B cell (primary cell): Measurements from ENCODE around the gene CCDC88C. TPM values are rescaled to one million over a fixed set of nuclear protein-coding genes. Genes with fewer than 3 reads are reported as not detected.

Source experiments
- ATAC-seq: fragments of 200-7000 bp; cut with Tn5 transposase; one replicate; pipeline ENCODE4 v1.10.0; 2021; ENCODE audit warnings: low read depth, mild to moderate bottlenecking, moderate number of reproducible peaks, moderate library complexity
- CTCF ChIA-PET: fragments of 350-600 bp; sonication (Branson Sonifier 250); formaldehyde crosslinking; loops from one replicate; lab custom pipeline; 2021; ENCODE audit warnings: antibody characterized with exemption, inconsistent platforms; lab: Charles Lee
- POLR2A ChIA-PET: fragments of 350-600 bp; sonication (Branson Sonifier 250); formaldehyde crosslinking; loops from one replicate; lab custom pipeline; 2021; ENCODE audit warnings: antibody characterized with exemption; lab: Charles Lee
- DNase-seq: peaks from one replicate; pipeline ENCODE4 v3.0.0; 2013
- H2AFZ ChIP-seq: 2 replicates; pipeline ENCODE4 v1.6.1; 2012; ENCODE audit warnings: mild to moderate bottlenecking, low read depth, low read length; ENCODE audit not compliant: insufficient read depth, poor library complexity, severe bottlenecking
- H3K27ac ChIP-seq, 2 donors: 1 replicate in 1 of 2; 2 replicates in 1 of 2; pipeline ENCODE4 v1.5.1; 2012 to 2013; ENCODE audit warnings: low read length in 2 of 2, mild to moderate bottlenecking in 2 of 2, moderate library complexity in 1 of 2
- H3K27me3 ChIP-seq, 4 experiments: fragments of 200-600 bp in 1 of 4; sonication (generic) in 1 of 4; replicated peaks in 1 of 4; 1 replicate in 2 of 4; 2 replicates in 2 of 4; pipeline versions ENCODE4 v1.6.1 to v1.7.0; 2013 to 2016; ENCODE audit warnings: low read length in 3 of 4, mild to moderate bottlenecking in 2 of 4, mixed read lengths in 1 of 4, moderate library complexity in 1 of 4; ENCODE audit not compliant: insufficient read depth in 4 of 4, control insufficient read depth in 3 of 4; ENCODE audit errors: control extremely low read depth in 1 of 4
- H3K36me3 ChIP-seq, 2 experiments: replicated peaks in 1 of 2; 1 replicate in 1 of 2; 2 replicates in 1 of 2; pipeline versions ENCODE4 v1.6.1 to v1.7.1; 2013; ENCODE audit warnings: low read length in 1 of 2; ENCODE audit not compliant: insufficient read depth in 2 of 2, control insufficient read depth in 1 of 2; ENCODE audit errors: control extremely low read depth in 1 of 2, extremely low read depth in 1 of 2
- H3K4me1 ChIP-seq, 2 donors: fragments of 200-600 bp in 1 of 2; sonication (generic) in 1 of 2; 1 replicate in 1 of 2; 2 replicates in 1 of 2; pipeline versions ENCODE4 v1.5.1 to v1.6.1; 2013 to 2017; ENCODE audit warnings: low read length in 2 of 2; ENCODE audit not compliant: control insufficient read depth in 2 of 2, insufficient read depth in 2 of 2
- H3K4me2 ChIP-seq: replicated peaks from 2 replicates; pipeline ENCODE3; 2012; ENCODE audit warnings: mild to moderate bottlenecking, low read depth, low read length; ENCODE audit not compliant: poor library complexity, severe bottlenecking
- H3K4me3 ChIP-seq, 5 experiments: fragments of 200-600 bp in 1 of 5; sonication (generic) in 1 of 5; 1 replicate in 3 of 5; 2 replicates in 2 of 5; pipeline versions ENCODE4 v1.5.1 to v1.7.0; 2011 to 2016; ENCODE audit warnings: low read length in 4 of 5, mild to moderate bottlenecking in 4 of 5, low read depth in 2 of 5, control low read depth in 1 of 5, moderate library complexity in 1 of 5; ENCODE audit not compliant: insufficient read depth in 1 of 5; ENCODE audit errors: control extremely low read depth in 1 of 5, extremely low read depth in 1 of 5
- H3K79me2 ChIP-seq: fragments of 200-600 bp; sonication (generic); one replicate; pipeline ENCODE4 v1.6.0; 2016; ENCODE audit warnings: low read length; ENCODE audit not compliant: control insufficient read depth, insufficient read depth
- H3K9ac ChIP-seq: fragments of 200-600 bp; sonication (generic); 2 replicates; pipeline ENCODE4 v1.6.1; 2017; ENCODE audit warnings: mild to moderate bottlenecking, low read length, moderate library complexity
- H3K9me3 ChIP-seq, 3 donors: one replicate each; pipeline versions ENCODE4 v1.6.1 to v1.7.1; 2013; ENCODE audit warnings: low read length in 2 of 3; ENCODE audit not compliant: control insufficient read depth in 2 of 3, insufficient read depth in 1 of 3; ENCODE audit errors: control extremely low read depth in 1 of 3
- H4K20me1 ChIP-seq: 2 replicates; pipeline ENCODE4 v1.6.0; 2012; ENCODE audit warnings: mild to moderate bottlenecking, low read length; ENCODE audit not compliant: insufficient read depth, control insufficient read depth, poor library complexity, severe bottlenecking
- H3K27ac Mint-ChIP-seq: one replicate; pipeline ENCODE4 v1.8.0; 2021; ENCODE audit warnings: mixed read lengths
- H3K27me3 Mint-ChIP-seq: one replicate; pipeline ENCODE4 v1.8.0; 2021; ENCODE audit warnings: mixed read lengths
- H3K4me1 Mint-ChIP-seq: one replicate; pipeline ENCODE4 v1.8.0; 2021; ENCODE audit warnings: mixed read lengths
- H3K4me3 Mint-ChIP-seq: one replicate; pipeline ENCODE4 v1.8.0; 2021; ENCODE audit warnings: mixed read lengths
- H3K9me3 Mint-ChIP-seq: one replicate; pipeline ENCODE4 v1.8.0; 2022; ENCODE audit warnings: mixed read lengths; ENCODE audit not compliant: insufficient read depth
- CTCF ChIP-seq: fragments of 200-600 bp; IDR thresholded peaks from one replicate; pipeline ENCODE4 v1.8.0; 2022; ENCODE audit warnings: antibody characterized with exemption, mild to moderate bottlenecking
- EZH2 ChIP-seq: IDR thresholded peaks from 2 replicates; pipeline ENCODE4 v1.6.1; 2012; ENCODE audit warnings: borderline replicate concordance, low read depth, mild to moderate bottlenecking, moderate library complexity, low read length; ENCODE audit not compliant: insufficient read depth, poor library complexity, severe bottlenecking
- WGBS: methylation state at CpG from one replicate; pipeline ENCODE4 v1.1.5; 2013; ENCODE audit warnings: missing lambda C conversion rate; ENCODE audit not compliant: insufficient coverage; 5-methylcytosine and 5-hydroxymethylcytosine counted together
- intact Hi-C: fragments of 100-400 bp; cut with micrococcal nuclease; formaldehyde crosslinking; loops from one replicate; pipeline ENCODE4 v1.10.0; 2022
- polyA plus RNA-seq: library from polyadenylated mRNA; depleted of rRNA; stranded (reverse); fragments of >200 nt; gene quantifications from 2 replicates; pipeline ENCODE4 v1.2.3, GENCODE V29; 2012
- total RNA-seq, 2 donors: library from RNA; stranded (reverse); fragments of 120-200 nt in 1 of 2; gene quantifications; 1 replicate in 1 of 2; 2 replicates in 1 of 2; pipeline versions ENCODE4 v1.2.3 to v1.2.4, GENCODE V29; 2013 to 2022

CCDC88C gene
- total and polyA plus RNA-seq, 2 donors (not counting 1 experiment from before 2014, with no cell fraction given) = 98.7 to 181 TPM

- Mint-ChIP-seq H3K27ac (peak overlapping the region; percentile 47), H3K9me3 (no peaks in the 10 kb centered on the region), H3K4me3 (no peak overlapping the region), H3K4me1 (peaks cover 64% of the 10 kb centered on the region), H3K27me3 (no peaks in the 10 kb centered on the region)
- ChIA-PET CTCF (interaction anchor here (0.9 to 6.1 kb wide), 6 partner anchors 15 to 66 kb away, joined by 3 to 42 read pairs (median 6); no protein-coding TSS in a partner anchor), POLR2A (interaction anchor here (0.7 to 2.6 kb wide), 3 partner anchors 7 to 184 kb away, joined by 3 to 8 read pairs (median 3); no protein-coding TSS in a partner anchor)
- ATAC-seq = no peak
- no peaks in the 10 kb centered on the region for H3K36me3 ChIP-seq
- peaks cover 51 to 60% of the 10 kb centered on the region in 2 donors for H3K4me1 ChIP-seq
- H3K79me2 ChIP-seq = peaks cover 8% of the 10 kb centered on the region
- H3K4me2 ChIP-seq = peak overlapping the region; percentile 79
- intact Hi-C loops = loop anchor here (10.0 kb wide), 1 partner anchor 230 kb away; no protein-coding TSS in a partner anchor
- no peak overlapping the region for H3K9ac ChIP-seq
- DNase-seq = no peak
- TF ChIP-seq CTCF (no peak), EZH2 (no peak)
- H2AFZ ChIP-seq = no peak overlapping the region
- WGBS = 80% methylated on average over 8 of the region's 9 CpGs
- H3K27me3 ChIP-seq = no peaks in the 10 kb centered on the region
- no peaks in the 10 kb centered on the region for H3K9me3 ChIP-seq
- no peak overlapping the region for H3K4me3 ChIP-seq
- no peak overlapping the region for H3K27ac ChIP-seq
- no peaks in the 10 kb centered on the region for H4K20me1 ChIP-seq
Measured at GRCh38 chr14:91245029-91245428, 172.6 kb downstream of the CCDC88C start.

- H3K4me2 ChIP-seq = peak within 1 kb of the TSS; percentile 79
- DNase-seq (no peak), ATAC-seq (no peak)
- H3K9me3 ChIP-seq = no peaks in the 10 kb centered on the region
- H3K27ac ChIP-seq = peak within 1 kb of the TSS; percentile 57 to 79
- Mint-ChIP-seq H3K9me3 (no peaks in the 10 kb centered on the region), H3K4me3 (peak within 1 kb of the TSS; percentile 75), H3K27me3 (no peaks in the 10 kb centered on the region), H3K4me1 (peaks cover 62% of the 10 kb centered on the region), H3K27ac (peak within 1 kb of the TSS; percentile 91)
- peaks cover 46 to 55% of the 10 kb centered on the region in 2 donors for H3K4me1 ChIP-seq
- intact Hi-C loops = loop anchor here (5.0 to 10.0 kb wide), 5 partner anchors 43 to 847 kb away; partner anchors contain the start of genes CALM1 and RPS6KA5
- 13% methylated on average over 6 of the region's 12 CpGs for whole genome bisulfite sequencing
- peak within 1 kb of the TSS; percentile 5 for H2AFZ ChIP-seq
- TF ChIP-seq EZH2 (no peak), CTCF (no peak)
- H4K20me1 ChIP-seq = no peaks in the 10 kb centered on the region
- CTCF ChIA-PET = interaction anchor here (0.8 to 6.1 kb wide), 9 partner anchors 8 to 66 kb away, joined by 3 to 42 read pairs (median 4); no protein-coding TSS in a partner anchor
- no peaks in the 10 kb centered on the region for H3K27me3 ChIP-seq
- POLR2A ChIA-PET = interaction anchor here (0.7 to 2.6 kb wide), 5 partner anchors 8 to 184 kb away, joined by 3 to 9 read pairs (median 3); no protein-coding TSS in a partner anchor
- H3K4me3 ChIP-seq = peak within 1 kb of the TSS in 2 of 5 experiments; percentile 30 to 37
- peaks cover 8% of the 10 kb centered on the region for H3K79me2 ChIP-seq
- H3K36me3 ChIP-seq = no peaks in the 10 kb centered on the region
- peak within 1 kb of the TSS; percentile 15 for H3K9ac ChIP-seq
Measured at GRCh38 chr14:91244501-91244901, 173.1 kb downstream of the CCDC88C start, which contains the start of gene GPR68. Gene GPR68 (minus strand): TSS chr14:91244704. CDS start chr14:91235050, 9,654 bp downstream.
